DND-41 (cell line): ENCODE data around the gene CNTN5.

Experiments used
- ATAC-seq: fragments of 200-7000 bp; cut with Tn5 transposase; 3 replicates; pipeline ENCODE4 v1.9.1; 2021; ENCODE audit warnings: low read depth; ENCODE audit not compliant: insufficient read depth
- DNase-seq: peaks from one replicate; pipeline ENCODE4 v3.0.0-alpha.2; 2020
- H2AFZ ChIP-seq: 2 replicates; pipeline ENCODE4 v1.6.0; 2012; ENCODE audit warnings: low read depth, low read length
- H3K27ac ChIP-seq: 2 replicates; pipeline ENCODE4 v1.5.1; 2012; ENCODE audit warnings: low read length, inconsistent platforms
- H3K27me3 ChIP-seq: fragments of 200-600 bp; sonication (generic); 2 replicates; pipeline ENCODE4 v1.6.0; 2012; ENCODE audit warnings: low read length, mild to moderate bottlenecking, inconsistent platforms; ENCODE audit not compliant: insufficient read depth, poor library complexity
- H3K36me3 ChIP-seq: 2 replicates; pipeline ENCODE4 v1.5.1; 2012; ENCODE audit warnings: low read length, inconsistent platforms; ENCODE audit not compliant: insufficient read depth
- H3K4me1 ChIP-seq: 2 replicates; pipeline ENCODE4 v1.5.1; 2012; ENCODE audit warnings: mild to moderate bottlenecking, low read length; ENCODE audit not compliant: insufficient read depth
- H3K4me2 ChIP-seq: 2 replicates; pipeline ENCODE4 v1.6.0; 2012; ENCODE audit warnings: mild to moderate bottlenecking, moderate library complexity, low read length, inconsistent platforms; ENCODE audit not compliant: insufficient read depth
- H3K4me3 ChIP-seq, 2 experiments: fragments of 200-600 bp in 1 of 2; shearing (Covaris generic) in 1 of 2; 2 replicates each; pipeline ENCODE4 v1.5.1; 2012 to 2016; ENCODE audit warnings: inconsistent platforms in 2 of 2, low read length in 2 of 2, mild to moderate bottlenecking in 2 of 2, low read depth in 1 of 2, moderate library complexity in 1 of 2
- H3K79me2 ChIP-seq: 2 replicates; pipeline ENCODE4 v1.6.0; 2012; ENCODE audit warnings: low read length, inconsistent platforms; ENCODE audit not compliant: insufficient read depth
- H3K9ac ChIP-seq: 2 replicates; pipeline ENCODE4 v1.6.0; 2012; ENCODE audit warnings: low read depth, mild to moderate bottlenecking, inconsistent platforms, low read length, moderate library complexity
- H3K9me3 ChIP-seq: 2 replicates; pipeline ENCODE4 v1.5.1; 2012; ENCODE audit warnings: low read length, moderate library complexity, mild to moderate bottlenecking, inconsistent platforms; ENCODE audit not compliant: insufficient read depth, severe bottlenecking
- H4K20me1 ChIP-seq: 2 replicates; pipeline ENCODE4 v1.6.0; 2012; ENCODE audit warnings: low read length; ENCODE audit not compliant: insufficient read depth
- EZH2 ChIP-seq: IDR thresholded peaks from 3 replicates; pipeline ENCODE4 v1.6.1; 2012; ENCODE audit warnings: borderline replicate concordance, low read depth, mild to moderate bottlenecking, moderate library complexity, low read length, inconsistent platforms; ENCODE audit not compliant: severe bottlenecking
- TF ChIP-seq, protein P1 (sequence below): IDR thresholded peaks from 2 replicates; pipeline ENCODE4 v1.5.1; 2012; ENCODE audit warnings: borderline replicate concordance, low read length, moderate library complexity, mild to moderate bottlenecking; ENCODE audit not compliant: poor library complexity, severe bottlenecking; ENCODE audit errors: extremely low read depth

The CNTN5 gene

DNA sequence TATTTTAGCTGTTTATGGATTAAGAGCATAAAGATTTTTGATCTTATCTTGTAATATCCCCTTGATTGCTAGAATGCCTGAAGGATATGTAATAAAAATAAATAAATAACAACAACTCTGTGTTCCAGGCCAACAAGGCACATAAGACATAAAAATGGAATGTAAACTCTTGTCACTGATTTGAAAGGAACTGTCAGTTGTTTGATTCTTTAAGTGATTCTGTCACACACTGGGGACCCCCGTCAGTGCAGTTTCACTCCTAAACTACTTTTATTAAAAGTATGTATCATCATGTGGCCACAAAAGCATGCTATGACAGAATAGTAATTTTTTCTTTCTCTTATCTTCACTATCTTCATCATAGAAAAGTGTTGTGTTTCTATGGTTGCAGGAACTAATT is 572.4 kb downstream of the CNTN5 start:
- no peak overlapping the region for H3K4me3 ChIP-seq
- no peaks in the 10 kb centered on the region for H3K79me2 ChIP-seq
- no peak for DNase-seq
- H3K27ac ChIP-seq = no peak overlapping the region
- no peaks in the 10 kb centered on the region for H4K20me1 ChIP-seq
- no peak overlapping the region for H2AFZ ChIP-seq
- no peaks in the 10 kb centered on the region for H3K27me3 ChIP-seq
- TF ChIP-seq, protein P1, sequence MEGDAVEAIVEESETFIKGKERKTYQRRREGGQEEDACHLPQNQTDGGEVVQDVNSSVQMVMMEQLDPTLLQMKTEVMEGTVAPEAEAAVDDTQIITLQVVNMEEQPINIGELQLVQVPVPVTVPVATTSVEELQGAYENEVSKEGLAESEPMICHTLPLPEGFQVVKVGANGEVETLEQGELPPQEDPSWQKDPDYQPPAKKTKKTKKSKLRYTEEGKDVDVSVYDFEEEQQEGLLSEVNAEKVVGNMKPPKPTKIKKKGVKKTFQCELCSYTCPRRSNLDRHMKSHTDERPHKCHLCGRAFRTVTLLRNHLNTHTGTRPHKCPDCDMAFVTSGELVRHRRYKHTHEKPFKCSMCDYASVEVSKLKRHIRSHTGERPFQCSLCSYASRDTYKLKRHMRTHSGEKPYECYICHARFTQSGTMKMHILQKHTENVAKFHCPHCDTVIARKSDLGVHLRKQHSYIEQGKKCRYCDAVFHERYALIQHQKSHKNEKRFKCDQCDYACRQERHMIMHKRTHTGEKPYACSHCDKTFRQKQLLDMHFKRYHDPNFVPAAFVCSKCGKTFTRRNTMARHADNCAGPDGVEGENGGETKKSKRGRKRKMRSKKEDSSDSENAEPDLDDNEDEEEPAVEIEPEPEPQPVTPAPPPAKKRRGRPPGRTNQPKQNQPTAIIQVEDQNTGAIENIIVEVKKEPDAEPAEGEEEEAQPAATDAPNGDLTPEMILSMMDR = no peak
- no peak for TF ChIP-seq EZH2
- H3K4me2 ChIP-seq = no peak overlapping the region
- H3K4me1 ChIP-seq = no peaks in the 10 kb centered on the region
- H3K36me3 ChIP-seq = no peaks in the 10 kb centered on the region
- no peak overlapping the region for H3K9ac ChIP-seq
- ATAC-seq = no peak
- no peaks in the 10 kb centered on the region for H3K9me3 ChIP-seq

DNA sequence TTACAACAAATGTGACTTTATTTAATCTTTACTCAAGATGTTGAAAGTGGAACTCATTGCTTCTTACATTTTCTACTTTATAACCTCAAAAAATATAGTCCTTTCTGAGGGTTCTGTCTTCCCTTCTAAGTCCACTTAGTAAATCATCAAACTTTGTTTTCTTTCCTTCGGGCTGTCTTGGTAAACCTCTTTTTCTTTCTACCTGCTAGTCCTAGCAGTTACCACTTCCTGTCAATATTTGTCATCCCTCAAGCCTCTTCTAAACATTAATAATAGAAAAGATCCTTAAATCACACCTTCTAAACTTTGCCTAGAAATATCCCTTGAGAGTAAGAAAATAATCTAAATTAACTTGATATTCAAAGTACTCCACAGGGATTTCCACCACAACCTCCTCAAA is 580.4 kb downstream of the CNTN5 start:
- Histone ChIP-seq H3K9me3 (no peaks in the 10 kb centered on the region), H3K36me3 (no peaks in the 10 kb centered on the region), H3K9ac (no peak overlapping the region), H3K4me3 (no peak overlapping the region), H2AFZ (no peak overlapping the region), H3K27me3 (no peaks in the 10 kb centered on the region), H3K4me2 (no peak overlapping the region), H3K27ac (no peak overlapping the region), H4K20me1 (no peaks in the 10 kb centered on the region), H3K79me2 (no peaks in the 10 kb centered on the region), H3K4me1 (no peaks in the 10 kb centered on the region)
- DNase-seq (no peak), ATAC-seq (no peak)
- no peak for TF ChIP-seq EZH2
- TF ChIP-seq, protein P1 = no peak

DNA sequence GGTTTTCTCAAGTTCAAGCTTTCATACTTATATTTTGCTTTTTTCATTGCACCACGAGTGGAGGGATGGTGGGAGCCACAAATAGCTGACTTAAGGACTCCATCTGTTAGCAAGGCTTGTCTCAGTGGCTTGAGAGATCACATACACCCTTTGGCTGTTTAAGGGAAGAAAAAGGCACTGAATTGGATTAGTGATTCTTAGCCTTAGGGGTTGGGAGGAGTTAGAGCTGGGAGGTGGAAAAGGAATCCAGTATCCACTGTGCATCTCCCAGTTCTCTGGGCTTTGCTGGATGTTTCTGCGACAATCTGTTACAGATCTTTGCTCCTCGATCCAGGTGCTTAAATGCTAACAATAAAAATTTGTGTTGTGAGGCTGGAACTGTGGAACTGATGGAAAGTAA is 593.6 kb downstream of the CNTN5 start:
- Histone ChIP-seq H3K4me1 (no peaks in the 10 kb centered on the region), H3K27ac (no peak overlapping the region), H3K9ac (no peak overlapping the region), H3K9me3 (no peaks in the 10 kb centered on the region), H3K36me3 (no peaks in the 10 kb centered on the region), H3K79me2 (no peaks in the 10 kb centered on the region), H2AFZ (no peak overlapping the region), H4K20me1 (no peaks in the 10 kb centered on the region), H3K4me3 (no peak overlapping the region), H3K4me2 (no peak overlapping the region), H3K27me3 (no peaks in the 10 kb centered on the region)
- TF ChIP-seq, protein P1 = no peak
- TF ChIP-seq EZH2 = no peak
- DNase-seq (no peak), ATAC-seq (no peak)

DNA sequence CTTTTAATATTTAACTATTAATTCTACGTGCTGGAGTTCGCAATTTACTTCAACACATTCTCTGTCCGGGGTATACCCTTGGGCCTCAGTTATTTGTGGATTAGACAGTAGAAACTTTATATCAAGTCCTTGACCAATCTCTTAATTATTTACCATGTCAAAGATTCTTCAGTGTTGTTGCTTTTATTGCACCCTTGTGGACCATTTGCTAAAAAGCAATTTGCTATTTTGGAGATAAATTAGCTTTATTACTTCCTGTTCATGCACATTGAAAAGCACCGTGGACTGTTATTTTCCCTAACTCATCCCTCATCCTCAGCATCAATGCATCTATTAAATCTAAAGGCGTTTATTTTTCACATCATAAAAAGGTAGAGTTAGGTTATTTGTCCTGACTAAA is 609.9 kb downstream of the CNTN5 start:
- no peak for DNase-seq
- Histone ChIP-seq H3K79me2 (no peaks in the 10 kb centered on the region), H3K9ac (no peak overlapping the region), H3K4me1 (no peaks in the 10 kb centered on the region), H4K20me1 (no peaks in the 10 kb centered on the region), H2AFZ (no peak overlapping the region), H3K9me3 (no peaks in the 10 kb centered on the region), H3K27me3 (no peaks in the 10 kb centered on the region), H3K4me3 (no peak overlapping the region), H3K27ac (no peak overlapping the region), H3K4me2 (no peak overlapping the region), H3K36me3 (no peaks in the 10 kb centered on the region)
- TF ChIP-seq, protein P1 = no peak
- TF ChIP-seq EZH2 = no peak
- no peak for ATAC-seq
